Measurements from ENCODE around the gene NTN4. TPM values are rescaled to one million over a fixed set of nuclear protein-coding genes. Genes with fewer than 3 reads are reported as not detected.

Gene NTN4
- polyA plus RNA-seq, 1 donor (not counting 4 experiments of a cell fraction or from before 2014, with no cell fraction given): 8.3 TPM

- TF ChIP-seq EZH2 (IDR thresholded peaks at IDR 0.05; ENCODE audit: low read length) (no peak), CTCF (optimal IDR thresholded peaks at IDR 0.05 in 1 of 3, IDR thresholded peaks at IDR 0.05 in 1 of 3, conservative IDR thresholded peaks at IDR 0.05 in 1 of 3; ENCODE audit: extremely low read depth in 1 of 3, insufficient read depth in 2 of 3, low read length in 3 of 3) (no peak)
- Histone ChIP-seq H2AFZ (ENCODE audit: control insufficient read depth, low read length) (no peak overlapping the region), H3K4me2 (ENCODE audit: control insufficient read depth, extremely low read depth, insufficient read depth, low read depth, low read length) (no peak overlapping the region), H3K4me1 (ENCODE audit: control insufficient read depth, extremely low read depth, insufficient read depth, low read length) (peaks cover 7% of the 10 kb centered on the region), H3K27me3 (ENCODE audit: control insufficient read depth, extremely low read depth, insufficient read depth, low read length) (no peaks in the 10 kb centered on the region), H3K27ac (ENCODE audit: control insufficient read depth, insufficient read depth, low read length) (no peak overlapping the region), H3K9me3 (ENCODE audit: control insufficient read depth, low read depth, low read length) (no peaks in the 10 kb centered on the region), H3K4me3 (ENCODE audit: control insufficient read depth in 2 of 3, extremely low read depth in 1 of 3, insufficient read depth in 2 of 3, low read depth in 1 of 3, low read length in 3 of 3) (no peak overlapping the region), H3K36me3 (ENCODE audit: control insufficient read depth in 2 of 2, extremely low read depth in 1 of 2, insufficient read depth in 2 of 2, low read length in 2 of 2) (no peaks in the 10 kb centered on the region), H4K20me1 (ENCODE audit: control insufficient read depth, extremely low read depth, insufficient read depth, low read length) (no peaks in the 10 kb centered on the region), H3K9me1 (ENCODE audit: control insufficient read depth, extremely low read depth, insufficient read depth, low read length) (no peaks in the 10 kb centered on the region), H3K9ac (ENCODE audit: control insufficient read depth, extremely low read depth, insufficient read depth, low read length) (no peak overlapping the region), H3K79me2 (ENCODE audit: control insufficient read depth, insufficient read depth, low read length) (no peaks in the 10 kb centered on the region)
- DNase-seq (ENCODE audit: low read depth, low spot score): no peak
- FAIRE-seq: peak; percentile 17
- dilution Hi-C loops (cut with MboI; ENCODE audit: extremely low pct_ligation_motif_present, low sequenced_read_pairs): no loop called here
Observed at GRCh38 chr12:95796225-95796981, 5.8 kb upstream of the NTN4 start.

- peak overlapping the region; percentile 74 for H3K9ac ChIP-seq (ENCODE audit: control insufficient read depth, extremely low read depth, insufficient read depth, low read length)
- peak; percentile 23 for TF ChIP-seq EZH2 (IDR thresholded peaks at IDR 0.05; ENCODE audit: low read length)
- no peak for TF ChIP-seq CTCF (optimal IDR thresholded peaks at IDR 0.05 in 1 of 3, IDR thresholded peaks at IDR 0.05 in 1 of 3, conservative IDR thresholded peaks at IDR 0.05 in 1 of 3; ENCODE audit: extremely low read depth in 1 of 3, insufficient read depth in 2 of 3, low read length in 3 of 3)
- peak overlapping the region; percentile 93 for H3K4me2 ChIP-seq (ENCODE audit: control insufficient read depth, extremely low read depth, insufficient read depth, low read depth, low read length)
- DNase-seq (ENCODE audit: low read depth, low spot score) (no peak), FAIRE-seq (peak; percentile 56)
- no peaks in the 10 kb centered on the region for H3K9me1 ChIP-seq (ENCODE audit: control insufficient read depth, extremely low read depth, insufficient read depth, low read length)
- H3K4me1 ChIP-seq (ENCODE audit: control insufficient read depth, extremely low read depth, insufficient read depth, low read length): peaks cover 23% of the 10 kb centered on the region
- H3K4me3 ChIP-seq (ENCODE audit: control insufficient read depth in 2 of 3, extremely low read depth in 1 of 3, insufficient read depth in 2 of 3, low read depth in 1 of 3, low read length in 3 of 3): peak overlapping the region; percentile 52 to 77 (median 58)
- peak overlapping the region; percentile 91 for H2AFZ ChIP-seq (ENCODE audit: control insufficient read depth, low read length)
- no peaks in the 10 kb centered on the region for H3K27me3 ChIP-seq (ENCODE audit: control insufficient read depth, extremely low read depth, insufficient read depth, low read length)
- H3K9me3 ChIP-seq (ENCODE audit: control insufficient read depth, low read depth, low read length): no peaks in the 10 kb centered on the region
- no peaks in the 10 kb centered on the region for H3K36me3 ChIP-seq (ENCODE audit: control insufficient read depth in 2 of 2, extremely low read depth in 1 of 2, insufficient read depth in 2 of 2, low read length in 2 of 2)
- dilution Hi-C loops (cut with MboI; ENCODE audit: extremely low pct_ligation_motif_present, low sequenced_read_pairs): no loop called here
- no peaks in the 10 kb centered on the region for H3K79me2 ChIP-seq (ENCODE audit: control insufficient read depth, insufficient read depth, low read length)
- no peaks in the 10 kb centered on the region for H4K20me1 ChIP-seq (ENCODE audit: control insufficient read depth, extremely low read depth, insufficient read depth, low read length)
- no peak overlapping the region for H3K27ac ChIP-seq (ENCODE audit: control insufficient read depth, insufficient read depth, low read length)
Observed at GRCh38 chr12:95790917-95791849, 619 bp upstream of the NTN4 start.
